Psoas muscle (tissue), 8 donors: Measurements from ENCODE around the gene LRP1. TPM values are rescaled to one million over a fixed set of nuclear protein-coding genes. Genes with fewer than 3 reads are reported as not detected.

Experiments
- ATAC-seq, 4 donors: fragments of 200-7000 bp; cut with Tn5 transposase; one replicate each; pipeline ENCODE4 v1.9.1; 2020; ENCODE audit warnings: moderate library complexity in 3 of 4, mild to moderate bottlenecking in 2 of 4
- DNase-seq, 2 donors: peaks; one replicate each; pipeline ENCODE4 v3.0.0-alpha.2; 2020
- H3K27ac ChIP-seq: fragments of 200-600 bp; one replicate; pipeline ENCODE4 v1.8.0; 2022
- H3K27me3 ChIP-seq, 3 donors: fragments of 200-600 bp in 1 of 3; one replicate each; pipeline versions ENCODE4 v1.6.1 to v1.8.0; 2013 to 2022; ENCODE audit warnings: low read length in 2 of 3, mild to moderate bottlenecking in 2 of 3, moderate library complexity in 1 of 3; ENCODE audit not compliant: insufficient read depth in 3 of 3
- H3K36me3 ChIP-seq, 2 donors: fragments of 200-600 bp in 1 of 2; one replicate each; pipeline versions ENCODE4 v1.6.1 to v1.8.0; 2013 to 2022; ENCODE audit warnings: low read depth in 1 of 2, mild to moderate bottlenecking in 1 of 2, moderate library complexity in 1 of 2; ENCODE audit not compliant: insufficient read depth in 1 of 2
- H3K4me1 ChIP-seq: fragments of 200-600 bp; one replicate; pipeline ENCODE4 v1.8.0; 2022
- H3K4me3 ChIP-seq: fragments of 200-600 bp; one replicate; pipeline ENCODE4 v1.8.0; 2022; ENCODE audit warnings: mild to moderate bottlenecking
- H3K9me3 ChIP-seq: fragments of 200-600 bp; one replicate; pipeline ENCODE4 v1.8.0; 2022
- WGBS, 3 donors: extraction: QIAGEN DNeasy Blood & Tissue Kit; methylation state at CpG; one replicate each; pipeline versions ENCODE4 v1.1.6 to v1.1.7; 2013; 5-methylcytosine and 5-hydroxymethylcytosine counted together
- intact Hi-C, 2 donors: fragments of 100-400 bp; cut with DNase I; formaldehyde crosslinking; loops; one replicate each; pipeline versions ENCODE4 v1.11.0 to v1.14.2; 2022
- polyA plus RNA-seq, 3 donors: library from polyadenylated mRNA; stranded (reverse); fragments of 200-250 nt; gene quantifications; one replicate each; pipeline ENCODE4 v1.2.3, GENCODE V29; 2013
- total RNA-seq, 4 donors: library from RNA; stranded (reverse); fragmentation: NEBNext Ultra II Directional in 2 of 4; extraction: Animal tissue kit (Norgen Biotek cat#: 25700) in 2 of 4; gene quantifications; one replicate each; pipeline versions ENCODE4 v1.2.1 to v1.2.4, GENCODE V29; 2021 to 2023
- TF ChIP-seq, protein P1 (sequence below): fragments of 200-600 bp; IDR thresholded peaks from one replicate; pipeline ENCODE4 v1.8.0; 2022; ENCODE audit warnings: antibody characterized with exemption
- donor health status: healthy with polysubstance abuse.
- donor health status: DM: no; HTN: no; CAD: no; lungs with moderate emphysema.
- donor health status: Bipolar disorder and iron deficiency.
- donor health status: healthy.
- donor health status: DM: yes; HTN: yes; CAD: no.
- donor health status: DM: no; HTN: no; CAD: no.
- donor health status: DM: no; HTN: no; CAD: no.
- donor health status: DM: yes; HTN: yes; CAD: no.

LRP1 gene
- total and polyA plus RNA-seq, 7 donors: 10.7 to 50.6 (median 33.1) TPM

DNA sequence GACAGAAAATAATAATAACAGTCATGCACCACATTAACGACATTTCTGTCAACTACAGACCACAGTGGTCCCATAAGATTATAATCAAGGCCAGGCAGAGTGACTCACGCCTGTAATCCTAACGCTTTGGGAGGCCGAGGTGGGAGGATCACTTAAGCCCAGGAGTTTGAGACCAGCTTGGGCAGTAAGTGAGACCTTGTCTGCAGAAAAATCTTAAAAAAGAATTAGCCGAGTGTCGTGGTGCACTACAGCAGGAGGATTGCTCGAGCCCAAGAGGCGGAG lies 30.8 kb upstream of the LRP1 start:
- no peak overlapping the region for H3K4me3 ChIP-seq
- no peak overlapping the region for H3K27ac ChIP-seq
- no peaks in the 10 kb centered on the region for H3K9me3 ChIP-seq
- no peak for ATAC-seq
- peaks cover 3 to 43% of the 10 kb centered on the region in 2 donors for H3K36me3 ChIP-seq
- TF ChIP-seq, protein P1, sequence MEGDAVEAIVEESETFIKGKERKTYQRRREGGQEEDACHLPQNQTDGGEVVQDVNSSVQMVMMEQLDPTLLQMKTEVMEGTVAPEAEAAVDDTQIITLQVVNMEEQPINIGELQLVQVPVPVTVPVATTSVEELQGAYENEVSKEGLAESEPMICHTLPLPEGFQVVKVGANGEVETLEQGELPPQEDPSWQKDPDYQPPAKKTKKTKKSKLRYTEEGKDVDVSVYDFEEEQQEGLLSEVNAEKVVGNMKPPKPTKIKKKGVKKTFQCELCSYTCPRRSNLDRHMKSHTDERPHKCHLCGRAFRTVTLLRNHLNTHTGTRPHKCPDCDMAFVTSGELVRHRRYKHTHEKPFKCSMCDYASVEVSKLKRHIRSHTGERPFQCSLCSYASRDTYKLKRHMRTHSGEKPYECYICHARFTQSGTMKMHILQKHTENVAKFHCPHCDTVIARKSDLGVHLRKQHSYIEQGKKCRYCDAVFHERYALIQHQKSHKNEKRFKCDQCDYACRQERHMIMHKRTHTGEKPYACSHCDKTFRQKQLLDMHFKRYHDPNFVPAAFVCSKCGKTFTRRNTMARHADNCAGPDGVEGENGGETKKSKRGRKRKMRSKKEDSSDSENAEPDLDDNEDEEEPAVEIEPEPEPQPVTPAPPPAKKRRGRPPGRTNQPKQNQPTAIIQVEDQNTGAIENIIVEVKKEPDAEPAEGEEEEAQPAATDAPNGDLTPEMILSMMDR: no peak
- WGBS, 3 donors: 86 to 91% (median 88%) methylated on average over 8 of the region's 8 CpGs
- intact Hi-C loops: no loop called here
- no peaks in the 10 kb centered on the region for H3K27me3 ChIP-seq
- peaks cover 5% of the 10 kb centered on the region for H3K4me1 ChIP-seq
- no peak for DNase-seq

DNA sequence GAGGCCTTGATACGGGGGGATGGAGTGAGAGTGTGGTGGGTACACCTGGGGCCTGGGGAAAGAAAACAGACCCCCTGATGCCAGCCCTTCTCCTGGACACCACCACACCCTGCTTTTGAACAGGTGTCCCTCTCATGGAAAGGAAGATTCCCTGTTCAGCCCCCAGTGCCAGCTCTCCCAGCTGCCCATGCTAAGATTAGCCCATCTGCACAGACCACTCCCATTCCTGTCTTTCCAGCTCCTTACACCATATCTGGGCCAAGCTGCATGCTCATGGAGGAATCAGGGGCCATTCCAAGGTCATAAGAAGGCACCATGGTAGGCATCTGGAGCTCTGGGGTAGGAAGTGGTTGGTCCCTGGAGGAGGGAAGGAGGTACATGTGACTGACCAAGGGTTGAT lies 29.7 kb upstream of the LRP1 start:
- DNase-seq: no peak
- 72 to 93% (median 74%) methylated on average over 1 of the region's 1 CpG for WGBS, 3 donors
- H3K36me3 ChIP-seq: peaks cover 0 to 34% of the 10 kb centered on the region in 2 donors

DNA sequence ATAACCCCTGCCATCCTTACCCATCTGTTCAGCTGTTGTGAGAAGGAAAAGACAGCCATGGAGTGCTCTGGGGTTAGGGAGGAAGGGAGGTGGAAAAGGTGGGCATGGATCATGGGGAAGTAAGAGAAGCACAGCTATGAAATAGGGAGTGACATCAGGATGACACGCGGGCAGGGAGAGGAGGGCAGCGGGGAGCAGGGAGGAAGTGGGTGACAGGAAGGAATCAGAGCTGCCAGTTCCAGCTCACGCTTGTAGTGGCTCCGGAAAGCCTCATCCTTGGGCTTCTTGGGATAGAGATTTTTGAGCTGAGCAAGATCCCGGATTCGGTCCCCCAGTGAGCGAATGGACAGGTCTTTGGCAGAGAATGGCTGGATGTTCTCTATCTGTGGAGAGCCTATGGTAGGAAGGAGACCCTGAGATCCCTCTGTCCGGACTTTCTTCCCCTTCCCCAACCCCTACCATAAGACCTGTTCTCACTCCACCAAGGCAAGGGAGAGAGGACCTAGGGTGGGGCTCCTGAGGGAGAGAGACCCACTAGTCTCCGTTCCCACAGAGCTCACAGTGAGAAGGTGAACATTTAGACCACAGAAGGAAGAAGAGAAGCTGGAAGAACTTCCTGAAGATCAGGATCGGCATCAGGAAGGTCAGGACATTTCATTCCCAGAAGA lies 29.1 kb upstream of the LRP1 start:
- ATAC-seq (no peak), DNase-seq (no peak)
- WGBS, 3 donors: 74 to 80% (median 76%) methylated on average over 11 of the region's 11 CpGs
- H3K27ac ChIP-seq: no peak overlapping the region
- no peak overlapping the region for H3K4me3 ChIP-seq
- H3K36me3 ChIP-seq: peaks cover 0 to 30% of the 10 kb centered on the region in 2 donors
- no peaks in the 10 kb centered on the region for H3K27me3 ChIP-seq
- intact Hi-C loops: no loop called here
- no peaks in the 10 kb centered on the region for H3K9me3 ChIP-seq
- no peaks in the 10 kb centered on the region for H3K4me1 ChIP-seq
- TF ChIP-seq, protein P1: no peak

More for the DNA sequence above, 29.7 kb upstream of the LRP1 start:
- intact Hi-C loops: no loop called here
- H3K9me3 ChIP-seq: no peaks in the 10 kb centered on the region
- TF ChIP-seq, protein P1: no peak
- H3K27me3 ChIP-seq: no peaks in the 10 kb centered on the region
- H3K4me3 ChIP-seq: no peak overlapping the region
- no peak for ATAC-seq
- peaks cover 3% of the 10 kb centered on the region for H3K4me1 ChIP-seq
- H3K27ac ChIP-seq: no peak overlapping the region

DNA sequence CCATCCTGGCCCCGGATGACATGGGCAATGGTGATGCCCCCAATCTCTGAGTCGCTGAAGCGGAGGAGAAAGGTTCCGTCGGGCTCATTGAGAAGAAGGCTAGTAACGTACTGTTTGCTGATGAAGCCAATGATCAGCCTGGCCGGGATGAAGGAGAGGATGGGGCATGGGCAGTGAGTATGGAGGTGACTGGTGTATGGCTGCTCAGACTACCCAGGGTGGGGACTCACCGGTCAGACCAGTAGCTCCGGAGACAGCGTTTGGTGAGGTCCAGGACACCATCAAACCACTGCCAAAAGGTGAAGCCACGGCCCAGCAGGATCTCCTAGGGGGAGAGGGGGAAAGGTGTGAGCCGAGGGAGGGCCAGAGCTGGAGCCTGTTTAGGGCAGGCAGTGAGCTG lies 28.5 kb upstream of the LRP1 start:
- Histone ChIP-seq H3K27me3 (no peaks in the 10 kb centered on the region), H3K9me3 (no peaks in the 10 kb centered on the region), H3K4me1 (no peaks in the 10 kb centered on the region), H3K36me3 (peaks cover 0 to 26% of the 10 kb centered on the region in 2 donors), H3K4me3 (no peak overlapping the region), H3K27ac (no peak overlapping the region)
- TF ChIP-seq, protein P1: no peak
- DNase-seq (no peak), ATAC-seq (no peak)
- intact Hi-C loops: no loop called here
- WGBS, 3 donors: 73 to 75% (median 73%) methylated on average over 12 of the region's 12 CpGs
